HFFc6 (cell line): ENCODE results near the gene CRABP1. TPM values are rescaled to one million over a fixed set of nuclear protein-coding genes. Genes with fewer than 3 reads are reported as not detected.

ENCODE experiments used
- DNase-seq: peaks from one replicate; pipeline ENCODE4 v3.0.0-alpha.2; 2018
- H3K27ac Mint-ChIP-seq: 2 replicates; pipeline ENCODE4 v1.8.0; 2020; ENCODE audit warnings: mild to moderate bottlenecking, mixed read lengths
- H3K27me3 Mint-ChIP-seq: 2 replicates; pipeline ENCODE4 v1.8.0; 2021; ENCODE audit warnings: mild to moderate bottlenecking, moderate library complexity, mixed read lengths; ENCODE audit not compliant: insufficient read depth
- H3K36me3 Mint-ChIP-seq: 2 replicates; pipeline ENCODE4 v1.8.0; 2021; ENCODE audit warnings: low read depth, mixed read lengths
- H3K4me1 Mint-ChIP-seq: 2 replicates; pipeline ENCODE4 v1.8.0; 2020; ENCODE audit warnings: low read depth, mixed read lengths
- H3K4me3 Mint-ChIP-seq: 2 replicates; pipeline ENCODE4 v1.8.0; 2020; ENCODE audit warnings: mild to moderate bottlenecking, moderate library complexity, mixed read lengths
- H3K9me3 Mint-ChIP-seq: 2 replicates; pipeline ENCODE4 v1.8.0; 2020; ENCODE audit warnings: mild to moderate bottlenecking, mixed read lengths
- CTCF ChIP-seq: fragments of 200-600 bp; sonication (generic); IDR thresholded peaks from 2 replicates; pipeline ENCODE4 v1.5.0; 2021; ENCODE audit warnings: antibody characterized with exemption, mild to moderate bottlenecking
- total RNA-seq, 6 experiments: library from RNA; stranded (reverse); fragmentation: NEBNext Ultra II Directional; extraction: Animal tissue kit (Norgen Biotek cat#: 25700); gene quantifications; 2 replicates in 1 of 6; 3 replicates in 5 of 6; pipeline ENCODE4 v1.2.3, GENCODE V29; 2021

The CRABP1 gene
- total RNA-seq, 6 experiments from 2014 or later = not detected

- peak; percentile 86 for DNase-seq
- Mint-ChIP-seq H3K4me1 (peaks cover 28% of the 10 kb centered on the region), H3K36me3 (no peaks in the 10 kb centered on the region), H3K27me3 (peaks cover 42% of the 10 kb centered on the region), H3K4me3 (peak overlapping the region; percentile 36; the same call in 1 of the 2 replicates), H3K9me3 (no peaks in the 10 kb centered on the region), H3K27ac (peak overlapping the region; percentile 52)
- no peak for TF ChIP-seq CTCF
Measured at GRCh38 chr15:78390826-78391225, 50.7 kb downstream of the CRABP1 start.

GRCh38 chr15:78391781-78392180 lies 51.6 kb downstream of the CRABP1 start:
- peaks cover 30% of the 10 kb centered on the region for H3K4me1 Mint-ChIP-seq

GRCh38 chr15:78392430-78392829 lies 52.3 kb downstream of the CRABP1 start:
- no peak for TF ChIP-seq CTCF
- DNase-seq = no peak
- Mint-ChIP-seq H3K27me3 (peaks cover 32% of the 10 kb centered on the region), H3K27ac (no peak overlapping the region), H3K9me3 (no peaks in the 10 kb centered on the region), H3K36me3 (no peaks in the 10 kb centered on the region), H3K4me1 (peaks cover 35% of the 10 kb centered on the region), H3K4me3 (no peak overlapping the region)

More at GRCh38 chr15:78391781-78392180, 51.6 kb downstream of the CRABP1 start:
- no peak for DNase-seq
- Mint-ChIP-seq H3K9me3 (no peaks in the 10 kb centered on the region), H3K4me3 (no peak overlapping the region), H3K27me3 (peaks cover 35% of the 10 kb centered on the region), H3K27ac (no peak overlapping the region), H3K36me3 (no peaks in the 10 kb centered on the region)
- no peak for TF ChIP-seq CTCF

- Mint-ChIP-seq H3K9me3 (no peaks in the 10 kb centered on the region), H3K4me1 (peaks cover 35% of the 10 kb centered on the region), H3K27ac (no peak overlapping the region), H3K27me3 (peaks cover 33% of the 10 kb centered on the region), H3K36me3 (no peaks in the 10 kb centered on the region), H3K4me3 (no peak overlapping the region)
- no peak for TF ChIP-seq CTCF
- no peak for DNase-seq
Measured at GRCh38 chr15:78393137-78393536, 53.0 kb downstream of the CRABP1 start.

GRCh38 chr15:78394026-78394425 lies 53.9 kb downstream of the CRABP1 start:
- H3K4me1 Mint-ChIP-seq = peaks cover 33% of the 10 kb centered on the region
- no peak overlapping the region for H3K27ac Mint-ChIP-seq
- H3K36me3 Mint-ChIP-seq = no peaks in the 10 kb centered on the region
- no peaks in the 10 kb centered on the region for H3K9me3 Mint-ChIP-seq
- no peak for TF ChIP-seq CTCF
- H3K27me3 Mint-ChIP-seq = peaks cover 37% of the 10 kb centered on the region
- no peak for DNase-seq
- no peak overlapping the region for H3K4me3 Mint-ChIP-seq
